OCI-LY3 (cell line): ENCODE results near the gene S1PR5.

Source experiments
- H2AFZ ChIP-seq: fragments of 200-600, 300-600 bp; shearing (Covaris generic); 2 replicates; pipeline ENCODE4 v1.6.0; 2014; ENCODE audit warnings: antibody characterized with exemption, low read depth, low read length
- H3K27ac ChIP-seq: fragments of 200-600, 300-600 bp; sonication (generic); 2 replicates; pipeline ENCODE4 v1.5.1; 2014; ENCODE audit warnings: mild to moderate bottlenecking, low read length, moderate library complexity, mixed read lengths
- H3K27me3 ChIP-seq: fragments of 200-600, 300-600 bp; sonication (generic); 2 replicates; pipeline ENCODE4 v1.6.1; 2014; ENCODE audit warnings: low read depth, low read length, mixed read lengths
- H3K36me3 ChIP-seq: fragments of 200-600, 300-600 bp; sonication (generic); replicated peaks from 2 replicates; pipeline ENCODE3; 2014; ENCODE audit warnings: low read depth, low read length, mixed read lengths
- H3K4me1 ChIP-seq: fragments of 300-600, 200-600 bp; sonication (generic); 2 replicates; pipeline ENCODE4 v1.6.1; 2014; ENCODE audit warnings: low read length, mixed read lengths
- H3K4me2 ChIP-seq: fragments of 200-600, 300-600 bp; sonication (generic); 2 replicates; pipeline ENCODE4 v1.6.1; 2014; ENCODE audit warnings: low read length, mixed read lengths
- H3K4me3 ChIP-seq: fragments of 300-600, 200-600 bp; sonication (generic); 2 replicates; pipeline ENCODE4 v1.5.1; 2014; ENCODE audit warnings: antibody characterized with exemption, mild to moderate bottlenecking, low read length, moderate library complexity
- H3K79me2 ChIP-seq: fragments of 300-600, 200-600 bp; shearing (Covaris generic); 2 replicates; pipeline ENCODE4 v1.6.1; 2014; ENCODE audit warnings: mild to moderate bottlenecking, low read length, mixed read lengths
- H3K9ac ChIP-seq: fragments of 300-600, 200-600 bp; shearing (Covaris generic); 2 replicates; pipeline ENCODE4 v1.6.0; 2014; ENCODE audit warnings: mild to moderate bottlenecking, low read length, moderate library complexity
- H3K9me3 ChIP-seq: fragments of 200-600, 300-600 bp; shearing (Covaris generic); 2 replicates; pipeline ENCODE4 v1.6.1; 2014; ENCODE audit warnings: low read length, mixed read lengths; ENCODE audit not compliant: insufficient read depth
- H4K20me1 ChIP-seq: fragments of 200-600, 300-600 bp; sonication (generic); 2 replicates; pipeline ENCODE4 v1.6.1; 2016; ENCODE audit warnings: low read length, mixed read lengths; ENCODE audit not compliant: insufficient read depth
- EZH2phosphoT487 ChIP-seq: fragments of 200-600 bp; shearing (Covaris generic); IDR thresholded peaks from 2 replicates; pipeline ENCODE4 v1.6.1; 2018; ENCODE audit warnings: antibody characterized with exemption, mixed run types, low read depth
- TF ChIP-seq, protein P1 (sequence below): fragments of 200-600, 300-600 bp; sonication (generic); IDR thresholded peaks from 2 replicates; pipeline ENCODE4 v1.5.1; 2014; ENCODE audit warnings: antibody characterized with exemption, low read length, low read depth

Gene S1PR5

GRCh38 chr19:10514211-10515145 is 2.8 kb downstream of the S1PR5 start:
- no peak overlapping the region for H3K9ac ChIP-seq
- no peak overlapping the region for H3K4me3 ChIP-seq
- no peak for TF ChIP-seq EZH2phosphoT487
- TF ChIP-seq, protein P1, sequence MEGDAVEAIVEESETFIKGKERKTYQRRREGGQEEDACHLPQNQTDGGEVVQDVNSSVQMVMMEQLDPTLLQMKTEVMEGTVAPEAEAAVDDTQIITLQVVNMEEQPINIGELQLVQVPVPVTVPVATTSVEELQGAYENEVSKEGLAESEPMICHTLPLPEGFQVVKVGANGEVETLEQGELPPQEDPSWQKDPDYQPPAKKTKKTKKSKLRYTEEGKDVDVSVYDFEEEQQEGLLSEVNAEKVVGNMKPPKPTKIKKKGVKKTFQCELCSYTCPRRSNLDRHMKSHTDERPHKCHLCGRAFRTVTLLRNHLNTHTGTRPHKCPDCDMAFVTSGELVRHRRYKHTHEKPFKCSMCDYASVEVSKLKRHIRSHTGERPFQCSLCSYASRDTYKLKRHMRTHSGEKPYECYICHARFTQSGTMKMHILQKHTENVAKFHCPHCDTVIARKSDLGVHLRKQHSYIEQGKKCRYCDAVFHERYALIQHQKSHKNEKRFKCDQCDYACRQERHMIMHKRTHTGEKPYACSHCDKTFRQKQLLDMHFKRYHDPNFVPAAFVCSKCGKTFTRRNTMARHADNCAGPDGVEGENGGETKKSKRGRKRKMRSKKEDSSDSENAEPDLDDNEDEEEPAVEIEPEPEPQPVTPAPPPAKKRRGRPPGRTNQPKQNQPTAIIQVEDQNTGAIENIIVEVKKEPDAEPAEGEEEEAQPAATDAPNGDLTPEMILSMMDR, result no peak
- no peaks in the 10 kb centered on the region for H3K79me2 ChIP-seq
- H2AFZ ChIP-seq, result no peak overlapping the region
- no peaks in the 10 kb centered on the region for H3K36me3 ChIP-seq
- no peak overlapping the region for H3K27ac ChIP-seq
- peaks cover 17% of the 10 kb centered on the region for H3K27me3 ChIP-seq
- H3K9me3 ChIP-seq, result no peaks in the 10 kb centered on the region
- H3K4me1 ChIP-seq, result peaks cover 15% of the 10 kb centered on the region
- H4K20me1 ChIP-seq, result no peaks in the 10 kb centered on the region
- H3K4me2 ChIP-seq, result no peak overlapping the region

DNA sequence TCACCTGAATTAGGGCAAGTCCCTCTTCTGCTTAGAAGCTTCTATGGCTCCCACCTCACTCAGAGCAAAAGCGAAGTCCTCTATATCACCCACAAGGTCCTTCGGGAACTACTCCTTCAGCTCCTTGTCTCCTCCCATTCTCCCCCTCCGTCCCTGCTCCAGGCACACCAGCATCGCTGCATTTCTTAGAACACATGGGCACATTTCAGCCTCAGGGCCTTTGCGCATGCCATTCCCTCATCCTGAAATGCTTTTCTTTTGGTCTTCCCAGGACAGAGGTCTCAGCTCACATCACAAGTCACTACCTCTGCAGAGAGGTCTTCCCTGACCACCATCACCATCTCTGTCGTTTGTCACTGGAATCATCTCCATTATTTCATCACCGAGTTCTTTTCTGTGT is 4.0 kb downstream of the S1PR5 start:
- peaks cover 6% of the 10 kb centered on the region; the same call in 1 of the 2 replicates for H3K27me3 ChIP-seq
- H3K4me2 ChIP-seq, result no peak overlapping the region

GRCh38 chr19:10510301-10510802 is 6.9 kb downstream of the S1PR5 start:
- no peaks in the 10 kb centered on the region for H3K79me2 ChIP-seq
- H3K4me2 ChIP-seq, result peak overlapping the region; percentile 71
- TF ChIP-seq, protein P1, result peak; percentile 87
- no peak for TF ChIP-seq EZH2phosphoT487
- H3K27ac ChIP-seq, result no peak overlapping the region
- H4K20me1 ChIP-seq, result no peaks in the 10 kb centered on the region
- H3K36me3 ChIP-seq, result no peaks in the 10 kb centered on the region
- no peaks in the 10 kb centered on the region for H3K9me3 ChIP-seq
- peak overlapping the region; percentile 55 for H3K4me3 ChIP-seq
- peaks cover 3% of the 10 kb centered on the region for H3K4me1 ChIP-seq
- peaks cover 4% of the 10 kb centered on the region; the same call in 1 of the 2 replicates for H3K27me3 ChIP-seq
- 0 out of 2 replicates have a peak overlapping the region, but pooled peaks have one; percentile 6 for H3K9ac ChIP-seq
- peak overlapping the region; percentile 77 for H2AFZ ChIP-seq

More for the DNA sequence above, 4.0 kb downstream of the S1PR5 start:
- no peaks in the 10 kb centered on the region for H4K20me1 ChIP-seq
- no peaks in the 10 kb centered on the region for H3K36me3 ChIP-seq
- H3K27ac ChIP-seq, result no peak overlapping the region
- no peak overlapping the region for H2AFZ ChIP-seq
- no peaks in the 10 kb centered on the region for H3K9me3 ChIP-seq
- no peak overlapping the region for H3K9ac ChIP-seq
- H3K4me3 ChIP-seq, result no peak overlapping the region
- TF ChIP-seq, protein P1, result no peak
- no peak for TF ChIP-seq EZH2phosphoT487
- no peaks in the 10 kb centered on the region for H3K79me2 ChIP-seq
- peaks cover 3% of the 10 kb centered on the region for H3K4me1 ChIP-seq

GRCh38 chr19:10508707-10509106 is 8.5 kb downstream of the S1PR5 start:
- Histone ChIP-seq H3K9me3 (no peaks in the 10 kb centered on the region), H4K20me1 (no peaks in the 10 kb centered on the region), H3K4me2 (no peak overlapping the region), H3K27me3 (peaks cover 4% of the 10 kb centered on the region; the same call in 1 of the 2 replicates), H3K79me2 (peaks cover under 1% of the 10 kb centered on the region; the same call in 1 of the 2 replicates), H2AFZ (no peak overlapping the region), H3K9ac (no peak overlapping the region), H3K27ac (no peak overlapping the region), H3K36me3 (no peaks in the 10 kb centered on the region), H3K4me3 (no peak overlapping the region), H3K4me1 (peaks cover 4% of the 10 kb centered on the region)
- TF ChIP-seq, protein P1, result no peak
- no peak for TF ChIP-seq EZH2phosphoT487
